DMS114 treated with DMSO at 0.1 percent for 48 hours (cell line): Measurements from ENCODE around the gene HOPX.
"Not testable (repeated sequence)": the region's sequence is repeated elsewhere in the genome, so short reads cannot be mapped to it uniquely, and the experiment has no call there.

ENCODE experiments used
- DNase-seq: peaks from one replicate; lab custom pipeline; 2025; ENCODE audit not compliant: unreplicated experiment; lab: John Stamatoyannopoulos, UW

Gene HOPX

GRCh38 chr4:56655627-56656345 is 25.3 kb downstream of the HOPX start:
- DNase-seq, result no peak

- DNase-seq, result no peak
These were observed 25.9 kb downstream of the HOPX start for GRCh38 chr4:56655209-56655626.

GRCh38 chr4:56654238-56654632 is 26.9 kb downstream of the HOPX start:
- DNase-seq, result no peak

GRCh38 chr4:56653461-56654237 is 27.4 kb downstream of the HOPX start:
- no peak for DNase-seq

- DNase-seq, result no peak
These were observed 28.9 kb downstream of the HOPX start for GRCh38 chr4:56652196-56652595.

GRCh38 chr4:56651056-56651350 is 30.1 kb downstream of the HOPX start:
- DNase-seq, result no peak

GRCh38 chr4:56650262-56651055 is 30.6 kb downstream of the HOPX start:
- DNase-seq, result no peak

- DNase-seq, result no peak
These were observed 31.4 kb downstream of the HOPX start for GRCh38 chr4:56649445-56650261.

GRCh38 chr4:56648824-56649151 is 32.3 kb downstream of the HOPX start:
- DNase-seq, result no peak

GRCh38 chr4:56648021-56648823 is 32.9 kb downstream of the HOPX start:
- DNase-seq, result no peak

GRCh38 chr4:56646341-56646740 is 34.8 kb downstream of the HOPX start:
- no peak for DNase-seq

- no peak for DNase-seq
These were observed 37.5 kb downstream of the HOPX start for GRCh38 chr4:56643596-56643995.

- no peak for DNase-seq
These were observed 39.5 kb downstream of the HOPX start for GRCh38 chr4:56641494-56642051.

- no peak for DNase-seq
These were observed 40.2 kb downstream of the HOPX start for GRCh38 chr4:56640621-56641493.

GRCh38 chr4:56637791-56638190 is 43.3 kb downstream of the HOPX start:
- no peak for DNase-seq

- no peak for DNase-seq
These were observed 43.9 kb downstream of the HOPX start for GRCh38 chr4:56637154-56637553.

GRCh38 chr4:56634954-56635353 is 46.1 kb downstream of the HOPX start:
- not testable (repeated sequence) for DNase-seq

GRCh38 chr4:56633486-56633885 is 47.6 kb downstream of the HOPX start:
- DNase-seq, result no peak
